ENCODE data around the gene CDKN1C.

CDKN1C gene

GRCh38 chr11:2838676-2839294 is 46.8 kb downstream of the CDKN1C start:
- DNase-seq (ENCODE audit: low spot score), result no peak
- TF ChIP-seq CTCF (IDR thresholded peaks at IDR 0.05; ENCODE audit: extremely low read depth, missing control alignments), result no peak

GRCh38 chr11:2838091-2838490 is 47.5 kb downstream of the CDKN1C start:
- no peak for DNase-seq (ENCODE audit: low spot score)

GRCh38 chr11:2837651-2838050 is 47.9 kb downstream of the CDKN1C start:
- no peak for TF ChIP-seq CTCF (IDR thresholded peaks at IDR 0.05; ENCODE audit: extremely low read depth, missing control alignments)

More at GRCh38 chr11:2838091-2838490, 47.5 kb downstream of the CDKN1C start:
- no peak for TF ChIP-seq CTCF (IDR thresholded peaks at IDR 0.05; ENCODE audit: extremely low read depth, missing control alignments)

GRCh38 chr11:2837096-2837601 is 48.4 kb downstream of the CDKN1C start:
- DNase-seq (ENCODE audit: low spot score), result no peak
- no peak for TF ChIP-seq CTCF (IDR thresholded peaks at IDR 0.05; ENCODE audit: extremely low read depth, missing control alignments)

More at GRCh38 chr11:2837651-2838050, 47.9 kb downstream of the CDKN1C start:
- DNase-seq (ENCODE audit: low spot score), result no peak

- DNase-seq (ENCODE audit: low spot score), result no peak
- no peak for TF ChIP-seq CTCF (IDR thresholded peaks at IDR 0.05; ENCODE audit: extremely low read depth, missing control alignments)
These were observed 49.1 kb downstream of the CDKN1C start for GRCh38 chr11:2836315-2837095.

- TF ChIP-seq CTCF (IDR thresholded peaks at IDR 0.05; ENCODE audit: extremely low read depth, missing control alignments), result no peak
- DNase-seq (ENCODE audit: low spot score), result no peak
These were observed 49.8 kb downstream of the CDKN1C start for GRCh38 chr11:2835751-2836150.

- TF ChIP-seq CTCF (IDR thresholded peaks at IDR 0.05; ENCODE audit: extremely low read depth, missing control alignments), result no peak
- no peak for DNase-seq (ENCODE audit: low spot score)
These were observed 50.3 kb downstream of the CDKN1C start for GRCh38 chr11:2835296-2835695.
